GM12878 (cell line): ENCODE results near the gene DENND6B. TPM values are rescaled to one million over a fixed set of nuclear protein-coding genes. Genes with fewer than 3 reads are reported as not detected.

Experiments used
- ATAC-seq: fragments of 200-7000 bp; cut with Tn5 transposase; 3 replicates; pipeline ENCODE4 v1.9.1; 2020; ENCODE audit warnings: mild to moderate bottlenecking, moderate library complexity
- BruUV-seq: library from RNA; stranded (reverse); fragments of 400-500 nt; replicated peaks from 2 replicates; lab custom pipeline; 2021; lab: Mats Ljungman, UMichigan
- CTCF ChIA-PET: fragments of 300-600 bp; sonication (Branson Sonifier 250); formaldehyde crosslinking; extraction: SDS; loops from one replicate; lab custom pipeline; 2021; ENCODE audit warnings: inconsistent platforms; lab: Yijun Ruan, JAX
- POLR2A ChIA-PET: fragments of 350-600 bp; formaldehyde crosslinking; extraction: SDS; loops from one replicate; lab custom pipeline; 2021; ENCODE audit warnings: inconsistent platforms; lab: Charles Lee
- RAD21 ChIA-PET: fragments of 300-600 bp; sonication (Branson Sonifier 250); formaldehyde crosslinking; loops from one replicate; lab custom pipeline; 2023; ENCODE audit warnings: antibody characterized with exemption; ENCODE audit not compliant: unreplicated experiment; lab: Charles Lee
- SMC1A ChIA-PET: fragments of 300-600 bp; sonication (Branson Sonifier 250); formaldehyde crosslinking; loops from one replicate; lab custom pipeline; 2023; ENCODE audit not compliant: unreplicated experiment, uncharacterized antibody; lab: Charles Lee
- DNase-seq: peaks from one replicate; pipeline ENCODE4 v3.0.0-alpha.2; 2011; ENCODE audit warnings: low read depth, low spot score
- FAIRE-seq: peaks from 3 replicates; lab custom pipeline; 2011; peaks lifted over from hg19 to GRCh38; lab: Jason Lieb, UNC
- H2AFZ ChIP-seq: 2 replicates; pipeline ENCODE4 v1.6.0; 2011; ENCODE audit warnings: low read depth, low read length, control low read depth; ENCODE audit not compliant: control insufficient read depth
- H3K27ac ChIP-seq: 2 replicates; pipeline ENCODE4 v1.5.1; 2011; ENCODE audit warnings: control low read depth; ENCODE audit not compliant: control insufficient read depth, insufficient read depth
- H3K27me3 ChIP-seq, 2 experiments: replicated peaks in 1 of 2; 2 replicates each; pipeline versions ENCODE4 v1.6.0 to v1.6.1; 2011; ENCODE audit warnings: low read length in 1 of 2; ENCODE audit not compliant: control insufficient read depth in 2 of 2, insufficient read depth in 2 of 2
- H3K36me3 ChIP-seq, 2 experiments: 2 replicates each; pipeline ENCODE4 v1.5.1; 2011; ENCODE audit warnings: low read length in 1 of 2; ENCODE audit not compliant: control insufficient read depth in 2 of 2, insufficient read depth in 2 of 2
- H3K4me1 ChIP-seq: 2 replicates; pipeline ENCODE4 v1.6.1; 2011; ENCODE audit warnings: mild to moderate bottlenecking, low read length, moderate library complexity, mixed read lengths; ENCODE audit not compliant: control insufficient read depth, insufficient read depth
- H3K4me2 ChIP-seq: 2 replicates; pipeline ENCODE4 v1.6.0; 2011; ENCODE audit warnings: control low read depth; ENCODE audit not compliant: control insufficient read depth, insufficient read depth
- H3K4me3 ChIP-seq: fragments of 200-600 bp; sonication (generic); 2 replicates; pipeline ENCODE4 v1.5.1; 2016
- H3K79me2 ChIP-seq: 2 replicates; pipeline ENCODE4 v1.6.0; 2011; ENCODE audit warnings: low read length; ENCODE audit not compliant: control insufficient read depth, insufficient read depth
- H3K9ac ChIP-seq: 2 replicates; pipeline ENCODE4 v1.8.0; 2011; ENCODE audit warnings: low read length, control low read depth, mixed read lengths; ENCODE audit not compliant: control insufficient read depth, insufficient read depth
- H3K9me3 ChIP-seq: replicated peaks from 3 replicates; pipeline ENCODE4 v1.5.1; 2011; ENCODE audit warnings: mild to moderate bottlenecking, low read length; ENCODE audit not compliant: control insufficient read depth, insufficient read depth
- H4K20me1 ChIP-seq: 2 replicates; pipeline ENCODE4 v1.6.0; 2011; ENCODE audit not compliant: control insufficient read depth, insufficient read depth
- CBX5 ChIP-seq: sonication (generic); IDR thresholded peaks from 2 replicates; pipeline ENCODE4 v1.6.1; 2016; ENCODE audit warnings: low read depth, moderate library complexity, mild to moderate bottlenecking, inconsistent platforms
- GATAD2B ChIP-seq: fragments of 450-650 bp; conservative IDR thresholded peaks from 2 replicates; pipeline ENCODE4 v1.6.1; 2017; ENCODE audit warnings: low read depth, mild to moderate bottlenecking, moderate library complexity
- LARP7 ChIP-seq: fragments of 450-650 bp; IDR thresholded peaks from 2 replicates; pipeline ENCODE4 v1.6.1; 2017; ENCODE audit warnings: mild to moderate bottlenecking
- MXI1 ChIP-seq: fragments of 150-350 bp; IDR thresholded peaks from 2 replicates; pipeline ENCODE4 v1.6.1; 2011; ENCODE audit warnings: low read depth, mild to moderate bottlenecking, inconsistent platforms, low read length, improper control_type of control experiment
- POLR2AphosphoS2 ChIP-seq: IDR thresholded peaks from 2 replicates; pipeline ENCODE4 v1.6.1; 2011; ENCODE audit warnings: low read depth, mild to moderate bottlenecking, low read length, improper control_type of control experiment, moderate library complexity
- RAD51 ChIP-seq: fragments of 450-650 bp; IDR thresholded peaks from 2 replicates; pipeline ENCODE4 v1.6.1; 2016; ENCODE audit warnings: moderate library complexity, mild to moderate bottlenecking, inconsistent platforms
- ZNF24 ChIP-seq: fragments of 450-650 bp; IDR thresholded peaks from 2 replicates; pipeline ENCODE4 v1.6.1; 2017; ENCODE audit warnings: antibody characterized with exemption, mild to moderate bottlenecking
- WGBS: methylation state at CpG from one replicate; pipeline ENCODE4 v1.1.6; 2016; ENCODE audit warnings: low lambda C conversion rate; ENCODE audit not compliant: insufficient replicate concordance, insufficient coverage; ENCODE audit errors: missing lambda C conversion rate; 5-methylcytosine and 5-hydroxymethylcytosine counted together
- in situ Hi-C: fragments of 300-500 bp; cut with MboI; formaldehyde crosslinking; loops from 9 replicates; pipeline ENCODE4 v1.14.3; 2018; ENCODE audit warnings: mixed read lengths
- intact Hi-C: fragments of 100-400 bp; cut with micrococcal nuclease; formaldehyde crosslinking; loops from one replicate; pipeline ENCODE4 v1.14.2; 2022; ENCODE audit not compliant: unreplicated experiment
- polyA plus RNA-seq, 11 experiments: library from polyadenylated mRNA; depleted of rRNA in 4 of 11; unstranded in 6 of 11; stranded (reverse) in 5 of 11; fragments of >200 nt; fragmentation: Nextera tagmentation in 4 of 11; fragmentation: Illumina TruSeq in 1 of 11; extraction: Ambion mirVana in 4 of 11; extraction: Trizol in 1 of 11; gene quantifications; 1 replicate in 1 of 11; 2 replicates in 10 of 11; pipeline versions ENCODE4 v1.2.1 to v1.2.3, GENCODE V29; 2011 to 2016; ENCODE audit warnings: inconsistent platforms in 2 of 11, missing spikeins in 2 of 11, low read depth in 1 of 11
- total RNA-seq, 4 experiments: library from RNA; depleted of rRNA in 3 of 4; stranded (reverse); fragments of >200 nt in 3 of 4; fragmentation: Illumina TruSeq in 1 of 4; extraction: Trizol in 1 of 4; gene quantifications; 2 replicates each; pipeline versions ENCODE4 v1.2.1 to v1.2.3, GENCODE V29; 2013 to 2021
- TF ChIP-seq, protein P1 (sequence below): IDR thresholded peaks from 2 replicates; pipeline ENCODE4 v1.6.1; 2011; ENCODE audit warnings: mild to moderate bottlenecking, low read depth, low read length, moderate library complexity; ENCODE audit not compliant: insufficient replicate concordance
- TF ChIP-seq, protein P2 (sequence below): fragments of 450-650 bp; conservative IDR thresholded peaks from 2 replicates; pipeline ENCODE4 v1.6.1; 2017; ENCODE audit warnings: mild to moderate bottlenecking, moderate library complexity
- TF ChIP-seq, protein P3 (sequence below): fragments of 450-650 bp; formaldehyde crosslinking; IDR thresholded peaks from 2 replicates; pipeline ENCODE4 v1.5.0; 2022; ENCODE audit warnings: mild to moderate bottlenecking, missing genetic modification characterization
- TF ChIP-seq, protein P4 (sequence below): fragments of 450-650 bp; IDR thresholded peaks from 2 replicates; pipeline ENCODE4 v1.6.1; 2017; ENCODE audit warnings: mild to moderate bottlenecking, moderate library complexity

Gene DENND6B
- total and polyA plus RNA-seq, 10 of the 15 experiments (the other 5 are each of a cell fraction or from before 2014, with no cell fraction given) = 0.72 to 11.3 (median 6.2) TPM

DNA sequence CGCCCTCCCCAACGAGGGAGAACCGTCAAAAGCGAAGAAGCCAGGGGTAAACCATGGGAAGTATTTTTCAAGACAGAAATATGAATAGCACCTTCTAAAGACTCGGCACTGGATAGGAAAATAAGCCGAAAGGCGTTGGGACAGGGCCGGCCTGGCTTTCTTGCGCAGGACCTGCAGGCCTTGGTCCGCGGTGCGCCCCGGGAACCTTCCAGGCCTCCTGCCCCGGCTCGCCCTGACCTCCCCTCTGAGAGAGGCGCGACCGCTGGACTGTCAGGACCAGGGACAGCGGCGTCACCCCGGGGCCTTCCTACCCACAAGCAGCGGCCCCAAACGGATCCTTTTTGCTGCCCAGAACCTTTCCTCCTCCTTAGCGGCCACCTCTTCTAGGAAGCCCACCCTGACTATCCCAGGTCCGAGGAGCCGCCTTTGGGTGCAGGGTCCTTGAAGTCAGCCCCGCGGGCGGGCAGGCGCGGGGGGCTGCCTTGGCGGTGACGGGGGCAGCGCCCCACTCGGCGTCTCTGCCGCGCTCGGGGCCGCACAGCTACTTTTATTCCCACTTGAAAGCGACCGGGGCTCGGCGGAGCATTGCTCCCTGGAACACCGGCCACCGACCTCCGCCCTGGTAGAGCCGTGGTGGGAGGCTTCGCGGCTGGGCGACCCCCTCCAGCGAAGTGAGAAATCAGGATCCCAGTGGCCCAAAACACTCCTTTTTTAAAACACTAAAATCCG is 56.0 kb downstream of the DENND6B start:
- CTCF ChIA-PET = interaction anchor here (1.3 to 2.9 kb wide), 3 partner anchors 19 to 58 kb away, joined by 5 to 20 read pairs (median 6); partner anchors contain the start of gene HDAC10
- FAIRE-seq = no peak
- no peak overlapping the region for H2AFZ ChIP-seq
- TF ChIP-seq, protein P1, sequence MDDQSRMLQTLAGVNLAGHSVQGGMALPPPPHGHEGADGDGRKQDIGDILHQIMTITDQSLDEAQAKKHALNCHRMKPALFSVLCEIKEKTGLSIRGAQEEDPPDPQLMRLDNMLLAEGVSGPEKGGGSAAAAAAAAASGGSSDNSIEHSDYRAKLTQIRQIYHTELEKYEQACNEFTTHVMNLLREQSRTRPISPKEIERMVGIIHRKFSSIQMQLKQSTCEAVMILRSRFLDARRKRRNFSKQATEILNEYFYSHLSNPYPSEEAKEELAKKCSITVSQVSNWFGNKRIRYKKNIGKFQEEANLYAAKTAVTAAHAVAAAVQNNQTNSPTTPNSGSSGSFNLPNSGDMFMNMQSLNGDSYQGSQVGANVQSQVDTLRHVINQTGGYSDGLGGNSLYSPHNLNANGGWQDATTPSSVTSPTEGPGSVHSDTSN = no peak
- TF ChIP-seq CBX5 (no peak), ZNF24 (no peak), LARP7 (0 out of 2 replicates have a peak, but pooled peaks have one; percentile 25), POLR2AphosphoS2 (no peak), RAD51 (no peak), GATAD2B (0 out of 2 replicates have a peak, but pooled peaks have one; percentile 29), MXI1 (peak; percentile 78)
- TF ChIP-seq, protein P2, sequence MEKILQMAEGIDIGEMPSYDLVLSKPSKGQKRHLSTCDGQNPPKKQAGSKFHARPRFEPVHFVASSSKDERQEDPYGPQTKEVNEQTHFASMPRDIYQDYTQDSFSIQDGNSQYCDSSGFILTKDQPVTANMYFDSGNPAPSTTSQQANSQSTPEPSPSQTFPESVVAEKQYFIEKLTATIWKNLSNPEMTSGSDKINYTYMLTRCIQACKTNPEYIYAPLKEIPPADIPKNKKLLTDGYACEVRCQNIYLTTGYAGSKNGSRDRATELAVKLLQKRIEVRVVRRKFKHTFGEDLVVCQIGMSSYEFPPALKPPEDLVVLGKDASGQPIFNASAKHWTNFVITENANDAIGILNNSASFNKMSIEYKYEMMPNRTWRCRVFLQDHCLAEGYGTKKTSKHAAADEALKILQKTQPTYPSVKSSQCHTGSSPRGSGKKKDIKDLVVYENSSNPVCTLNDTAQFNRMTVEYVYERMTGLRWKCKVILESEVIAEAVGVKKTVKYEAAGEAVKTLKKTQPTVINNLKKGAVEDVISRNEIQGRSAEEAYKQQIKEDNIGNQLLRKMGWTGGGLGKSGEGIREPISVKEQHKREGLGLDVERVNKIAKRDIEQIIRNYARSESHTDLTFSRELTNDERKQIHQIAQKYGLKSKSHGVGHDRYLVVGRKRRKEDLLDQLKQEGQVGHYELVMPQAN = peak; percentile 76
- TF ChIP-seq, protein P3, sequence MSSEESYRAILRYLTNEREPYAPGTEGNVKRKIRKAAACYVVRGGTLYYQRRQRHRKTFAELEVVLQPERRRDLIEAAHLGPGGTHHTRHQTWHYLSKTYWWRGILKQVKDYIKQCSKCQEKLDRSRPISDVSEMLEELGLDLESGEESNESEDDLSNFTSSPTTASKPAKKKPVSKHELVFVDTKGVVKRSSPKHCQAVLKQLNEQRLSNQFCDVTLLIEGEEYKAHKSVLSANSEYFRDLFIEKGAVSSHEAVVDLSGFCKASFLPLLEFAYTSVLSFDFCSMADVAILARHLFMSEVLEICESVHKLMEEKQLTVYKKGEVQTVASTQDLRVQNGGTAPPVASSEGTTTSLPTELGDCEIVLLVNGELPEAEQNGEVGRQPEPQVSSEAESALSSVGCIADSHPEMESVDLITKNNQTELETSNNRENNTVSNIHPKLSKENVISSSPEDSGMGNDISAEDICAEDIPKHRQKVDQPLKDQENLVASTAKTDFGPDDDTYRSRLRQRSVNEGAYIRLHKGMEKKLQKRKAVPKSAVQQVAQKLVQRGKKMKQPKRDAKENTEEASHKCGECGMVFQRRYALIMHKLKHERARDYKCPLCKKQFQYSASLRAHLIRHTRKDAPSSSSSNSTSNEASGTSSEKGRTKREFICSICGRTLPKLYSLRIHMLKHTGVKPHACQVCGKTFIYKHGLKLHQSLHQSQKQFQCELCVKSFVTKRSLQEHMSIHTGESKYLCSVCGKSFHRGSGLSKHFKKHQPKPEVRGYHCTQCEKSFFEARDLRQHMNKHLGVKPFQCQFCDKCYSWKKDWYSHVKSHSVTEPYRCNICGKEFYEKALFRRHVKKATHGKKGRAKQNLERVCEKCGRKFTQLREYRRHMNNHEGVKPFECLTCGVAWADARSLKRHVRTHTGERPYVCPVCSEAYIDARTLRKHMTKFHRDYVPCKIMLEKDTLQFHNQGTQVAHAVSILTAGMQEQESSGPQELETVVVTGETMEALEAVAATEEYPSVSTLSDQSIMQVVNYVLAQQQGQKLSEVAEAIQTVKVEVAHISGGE = no peak
- TF ChIP-seq, protein P4, sequence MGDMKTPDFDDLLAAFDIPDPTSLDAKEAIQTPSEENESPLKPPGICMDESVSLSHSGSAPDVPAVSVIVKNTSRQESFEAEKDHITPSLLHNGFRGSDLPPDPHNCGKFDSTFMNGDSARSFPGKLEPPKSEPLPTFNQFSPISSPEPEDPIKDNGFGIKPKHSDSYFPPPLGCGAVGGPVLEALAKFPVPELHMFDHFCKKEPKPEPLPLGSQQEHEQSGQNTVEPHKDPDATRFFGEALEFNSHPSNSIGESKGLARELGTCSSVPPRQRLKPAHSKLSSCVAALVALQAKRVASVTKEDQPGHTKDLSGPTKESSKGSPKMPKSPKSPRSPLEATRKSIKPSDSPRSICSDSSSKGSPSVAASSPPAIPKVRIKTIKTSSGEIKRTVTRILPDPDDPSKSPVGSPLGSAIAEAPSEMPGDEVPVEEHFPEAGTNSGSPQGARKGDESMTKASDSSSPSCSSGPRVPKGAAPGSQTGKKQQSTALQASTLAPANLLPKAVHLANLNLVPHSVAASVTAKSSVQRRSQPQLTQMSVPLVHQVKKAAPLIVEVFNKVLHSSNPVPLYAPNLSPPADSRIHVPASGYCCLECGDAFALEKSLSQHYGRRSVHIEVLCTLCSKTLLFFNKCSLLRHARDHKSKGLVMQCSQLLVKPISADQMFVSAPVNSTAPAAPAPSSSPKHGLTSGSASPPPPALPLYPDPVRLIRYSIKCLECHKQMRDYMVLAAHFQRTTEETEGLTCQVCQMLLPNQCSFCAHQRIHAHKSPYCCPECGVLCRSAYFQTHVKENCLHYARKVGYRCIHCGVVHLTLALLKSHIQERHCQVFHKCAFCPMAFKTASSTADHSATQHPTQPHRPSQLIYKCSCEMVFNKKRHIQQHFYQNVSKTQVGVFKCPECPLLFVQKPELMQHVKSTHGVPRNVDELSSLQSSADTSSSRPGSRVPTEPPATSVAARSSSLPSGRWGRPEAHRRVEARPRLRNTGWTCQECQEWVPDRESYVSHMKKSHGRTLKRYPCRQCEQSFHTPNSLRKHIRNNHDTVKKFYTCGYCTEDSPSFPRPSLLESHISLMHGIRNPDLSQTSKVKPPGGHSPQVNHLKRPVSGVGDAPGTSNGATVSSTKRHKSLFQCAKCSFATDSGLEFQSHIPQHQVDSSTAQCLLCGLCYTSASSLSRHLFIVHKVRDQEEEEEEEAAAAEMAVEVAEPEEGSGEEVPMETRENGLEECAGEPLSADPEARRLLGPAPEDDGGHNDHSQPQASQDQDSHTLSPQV = no peak

More for the DNA sequence above, 56.0 kb downstream of the DENND6B start:
- peaks cover 10% of the 10 kb centered on the region for H3K4me1 ChIP-seq
- DNase-seq (no peak), ATAC-seq (peak; percentile 72)
- H4K20me1 ChIP-seq = no peaks in the 10 kb centered on the region
- POLR2A ChIA-PET = interaction anchor here (0.6 to 2.1 kb wide), 3 partner anchors 8 to 20 kb away, joined by 5 to 7 read pairs (median 7); partner anchors contain the start of gene HDAC10
- peaks cover 0 to 8% of the 10 kb centered on the region in 2 experiments; a peak in 2 of 4 replicates for H3K36me3 ChIP-seq
- in situ Hi-C loops (no loop called here), intact Hi-C loops (no loop called here)
- H3K27me3 ChIP-seq = no peaks in the 10 kb centered on the region
- H3K9me3 ChIP-seq = no peaks in the 10 kb centered on the region
- BruUV-seq = no TSS peak
- peak overlapping the region; percentile 76 for H3K4me3 ChIP-seq
- H3K79me2 ChIP-seq = no peaks in the 10 kb centered on the region
- H3K27ac ChIP-seq = no peak overlapping the region
- H3K9ac ChIP-seq = peak overlapping the region; percentile 22; the same call in 1 of the 2 replicates
- 4% methylated on average over 53 of the region's 53 CpGs for WGBS
- RAD21 ChIA-PET = no interaction called here
- H3K4me2 ChIP-seq = peak overlapping the region; percentile 93
- SMC1A ChIA-PET = no interaction called here
